ENCODE measurements around the gene UBASH3A.

GRCh38 chr21:42460391-42461184 lies 56.9 kb downstream of the UBASH3A start:
- TF ChIP-seq EP300 (IDR thresholded peaks at IDR 0.05; ENCODE audit: borderline replicate concordance) (no peak), TAF1 (IDR thresholded peaks at IDR 0.05; ENCODE audit: low read depth) (no peak)
